Muscle of back (tissue), 11 donors: ENCODE data around the gene TRIM44. TPM values are rescaled to one million over a fixed set of nuclear protein-coding genes. Genes with fewer than 3 reads are reported as not detected.
"Not testable (repeated sequence)": the region's sequence is repeated elsewhere in the genome, so short reads cannot be mapped to it uniquely, and the experiment has no call there.

ENCODE experiments used
- DNase-seq, 3 donors: peaks; one replicate each; pipeline versions ENCODE4 v3.0.0 to v3.0.0-alpha.2; 2013
- polyA plus RNA-seq, 10 donors: library from polyadenylated mRNA; unstranded; fragments of 120-200 nt; gene quantifications; one replicate each; pipeline ENCODE4 v1.2.1, GENCODE V29; 2013; ENCODE audit not compliant: insufficient read length in 10 of 10

The TRIM44 gene
- polyA plus RNA-seq, 10 donors, result 35.9 to 45.9 (median 43.1) TPM

GRCh38 chr11:35750981-35751663 lies 88.5 kb downstream of the TRIM44 start:
- no peak for DNase-seq

DNA sequence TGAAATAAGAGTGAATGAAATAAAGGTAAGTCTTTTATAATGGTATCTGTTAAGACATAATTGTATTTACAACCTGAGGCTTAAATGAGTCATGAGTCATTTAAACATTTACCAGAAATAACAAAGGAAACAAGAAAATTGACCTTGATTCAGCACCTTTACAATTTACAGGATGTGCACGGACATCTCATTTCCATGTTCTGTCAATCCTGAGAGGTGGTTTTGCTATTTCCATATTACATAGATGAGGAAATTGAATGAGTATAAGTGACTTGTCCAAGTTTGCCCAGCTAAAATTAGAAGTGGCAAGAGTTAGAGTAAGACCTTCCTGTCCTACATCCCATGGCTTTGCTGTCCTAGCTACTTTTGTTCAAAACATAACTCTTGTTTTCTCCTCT lies 89.1 kb downstream of the TRIM44 start:
- DNase-seq, result no peak

- no peak for DNase-seq
These were observed 89.5 kb downstream of the TRIM44 start for GRCh38 chr11:35752115-35752514.

- not testable (repeated sequence) for DNase-seq
These were observed 91.0 kb downstream of the TRIM44 start for GRCh38 chr11:35753573-35753972.

DNA sequence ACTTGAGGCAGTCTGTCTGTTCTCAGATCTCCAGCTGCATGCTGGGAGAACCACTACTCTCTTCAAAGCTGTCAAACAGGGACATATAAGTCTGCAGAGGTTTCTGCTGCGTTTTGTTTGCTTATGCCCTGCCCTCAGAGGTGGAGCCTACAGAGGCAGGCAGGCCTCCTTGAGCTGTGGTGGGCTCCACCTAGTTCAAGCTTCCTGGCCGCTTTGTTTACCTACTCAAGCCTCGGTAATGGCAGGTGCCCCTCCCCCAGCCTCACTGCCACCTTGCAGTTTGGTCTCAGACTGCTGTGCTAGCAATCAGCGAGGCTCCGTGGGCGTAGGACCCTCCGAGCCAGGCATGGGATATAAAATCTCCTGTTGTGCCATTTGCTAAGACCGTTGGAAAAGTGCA lies 97.4 kb downstream of the TRIM44 start:
- DNase-seq, result not testable (repeated sequence)

GRCh38 chr11:35761899-35762298 lies 99.3 kb downstream of the TRIM44 start:
- no peak for DNase-seq

DNA sequence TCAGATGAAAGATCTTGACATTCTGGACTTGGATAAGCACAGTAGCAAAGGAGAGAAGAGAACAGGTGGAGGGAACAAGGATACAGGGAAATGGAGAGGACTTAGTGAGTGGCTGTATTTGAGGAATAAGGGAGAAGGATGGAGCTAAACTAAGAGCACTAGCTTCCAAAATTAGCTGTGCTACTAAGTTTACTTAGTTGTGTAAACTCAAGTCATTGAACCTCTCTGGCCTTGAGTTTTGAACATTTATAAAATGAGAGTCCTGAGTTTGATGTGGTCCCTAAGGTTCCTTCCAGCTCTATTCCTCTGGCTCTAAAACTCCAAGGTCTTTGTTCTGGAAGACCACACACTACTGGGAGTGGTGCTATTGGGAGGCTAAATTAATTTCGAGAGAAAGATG lies 100.7 kb downstream of the TRIM44 start:
- DNase-seq, result no peak

GRCh38 chr11:35763765-35764164 lies 101.2 kb downstream of the TRIM44 start:
- no peak for DNase-seq

DNA sequence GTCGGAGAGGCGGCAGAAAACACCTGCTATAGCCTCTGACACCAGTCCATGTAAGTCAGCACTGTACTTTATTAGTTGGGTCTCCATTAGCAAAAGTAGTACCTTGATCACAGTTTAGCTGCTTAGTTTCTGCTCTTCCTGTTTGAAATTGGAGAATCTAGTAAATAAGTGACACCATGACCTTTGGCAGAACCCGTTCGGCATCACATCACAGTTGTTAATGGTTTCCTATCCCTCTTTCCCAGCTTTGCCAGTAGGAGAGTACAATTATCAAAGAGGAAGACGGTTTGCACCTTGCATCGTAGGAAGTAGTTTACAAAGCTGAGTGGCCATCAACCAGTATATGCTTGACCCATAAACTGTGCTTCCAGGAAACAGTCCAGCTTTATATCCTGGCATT lies 101.8 kb downstream of the TRIM44 start:
- no peak for DNase-seq

DNA sequence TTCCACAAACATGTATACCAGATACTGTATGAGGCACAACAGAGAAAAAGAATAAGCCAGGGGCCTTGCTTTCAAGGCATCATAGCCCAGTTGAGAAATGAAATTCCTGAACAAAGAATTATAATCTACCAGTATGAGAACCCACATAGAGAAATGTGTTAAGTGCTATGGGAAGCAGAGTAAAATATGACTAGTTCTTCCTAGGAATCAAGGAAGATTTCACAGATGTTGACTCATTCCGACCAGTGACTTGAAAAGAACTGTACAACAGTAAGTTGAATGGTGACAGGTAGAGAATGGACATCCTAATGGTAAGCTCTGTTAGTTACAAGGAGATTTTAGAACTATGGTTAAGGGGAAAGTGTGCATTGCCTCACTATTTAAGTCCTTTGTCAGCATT lies 102.6 kb downstream of the TRIM44 start:
- no peak for DNase-seq

GRCh38 chr11:35766651-35767050 lies 104.1 kb downstream of the TRIM44 start:
- DNase-seq, result no peak

DNA sequence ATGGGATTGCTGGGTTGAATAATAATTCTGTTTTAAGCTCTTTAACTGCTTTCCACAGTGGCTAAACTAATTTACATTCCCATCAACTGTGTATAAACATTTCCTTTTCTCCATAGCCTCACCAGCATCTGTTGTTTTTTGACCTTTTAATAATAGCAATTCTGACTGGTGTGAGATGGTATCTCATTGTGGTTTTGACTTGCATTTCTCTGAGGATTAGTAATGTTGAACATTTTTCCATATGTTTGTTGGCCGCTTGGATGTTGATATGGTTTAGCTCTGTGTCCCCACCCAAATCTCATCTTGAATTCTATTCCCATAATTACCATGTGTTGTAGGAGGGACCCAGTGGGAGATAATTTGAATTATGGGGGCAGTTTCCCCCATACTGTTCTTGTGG lies 107.8 kb downstream of the TRIM44 start:
- DNase-seq, result peak in 1 of 3 donors; percentile 21

- DNase-seq, result no peak
These were observed 109.1 kb downstream of the TRIM44 start for GRCh38 chr11:35771722-35772121.

- not testable (repeated sequence) for DNase-seq
These were observed 114.7 kb downstream of the TRIM44 start for GRCh38 chr11:35777241-35777640.

GRCh38 chr11:35778943-35779342 lies 116.4 kb downstream of the TRIM44 start:
- not testable (repeated sequence) for DNase-seq

GRCh38 chr11:35779409-35779808 lies 116.8 kb downstream of the TRIM44 start:
- DNase-seq, result no peak

- peak in 2 of 3 donors; percentile 29 to 33 for DNase-seq
These were observed 118.6 kb downstream of the TRIM44 start for GRCh38 chr11:35780951-35781860.

DNA sequence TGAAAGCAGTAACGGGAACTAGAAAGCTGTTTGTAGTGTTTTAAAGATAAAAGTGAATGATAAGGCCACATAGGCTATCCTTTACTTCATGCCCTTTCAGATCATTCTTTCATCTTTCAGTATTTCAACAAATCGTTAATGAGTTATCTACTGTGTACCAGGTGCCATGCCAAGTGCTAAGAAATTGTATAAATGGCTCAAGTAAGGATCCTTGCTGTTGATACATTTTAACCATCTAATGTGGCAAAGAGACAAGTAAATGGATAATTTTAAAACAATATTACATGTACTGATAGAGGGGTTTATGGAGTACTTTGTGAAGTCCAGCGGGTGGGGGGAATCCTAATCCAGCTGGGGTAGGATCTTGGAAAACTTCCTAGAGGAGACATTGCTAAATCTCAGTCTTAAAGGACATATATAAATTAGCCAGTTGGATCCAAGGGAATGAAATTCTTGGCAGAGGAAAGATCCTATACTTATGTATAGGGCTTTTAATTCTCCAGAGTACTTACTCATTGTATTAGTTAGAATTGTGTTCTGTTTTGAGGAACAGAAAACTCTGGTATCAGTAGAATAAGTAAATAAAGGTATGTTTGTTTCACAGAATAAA lies 119.4 kb downstream of the TRIM44 start:
- peak in 1 of 3 donors; percentile 37 for DNase-seq

GRCh38 chr11:35783809-35784208 lies 121.2 kb downstream of the TRIM44 start:
- DNase-seq, result no peak

DNA sequence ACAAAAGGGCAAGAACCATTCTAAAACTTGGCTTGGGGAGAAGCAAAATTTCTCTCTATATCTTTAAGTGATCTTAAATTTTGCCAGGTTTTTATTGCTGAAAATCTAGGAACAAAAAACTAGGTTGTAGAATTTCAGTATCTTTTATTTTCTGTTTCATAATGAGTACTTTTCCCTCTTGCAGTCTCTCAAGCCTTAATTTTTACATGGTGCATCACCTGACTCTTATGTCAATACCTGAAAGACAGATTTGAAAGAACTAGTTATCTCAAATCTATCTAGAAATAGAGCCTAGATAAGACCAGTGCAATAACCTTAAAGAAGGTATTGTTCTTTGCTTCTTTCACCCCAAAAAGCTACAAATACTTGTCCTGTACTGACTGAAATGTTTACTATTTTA lies 122.1 kb downstream of the TRIM44 start:
- DNase-seq, result no peak

DNA sequence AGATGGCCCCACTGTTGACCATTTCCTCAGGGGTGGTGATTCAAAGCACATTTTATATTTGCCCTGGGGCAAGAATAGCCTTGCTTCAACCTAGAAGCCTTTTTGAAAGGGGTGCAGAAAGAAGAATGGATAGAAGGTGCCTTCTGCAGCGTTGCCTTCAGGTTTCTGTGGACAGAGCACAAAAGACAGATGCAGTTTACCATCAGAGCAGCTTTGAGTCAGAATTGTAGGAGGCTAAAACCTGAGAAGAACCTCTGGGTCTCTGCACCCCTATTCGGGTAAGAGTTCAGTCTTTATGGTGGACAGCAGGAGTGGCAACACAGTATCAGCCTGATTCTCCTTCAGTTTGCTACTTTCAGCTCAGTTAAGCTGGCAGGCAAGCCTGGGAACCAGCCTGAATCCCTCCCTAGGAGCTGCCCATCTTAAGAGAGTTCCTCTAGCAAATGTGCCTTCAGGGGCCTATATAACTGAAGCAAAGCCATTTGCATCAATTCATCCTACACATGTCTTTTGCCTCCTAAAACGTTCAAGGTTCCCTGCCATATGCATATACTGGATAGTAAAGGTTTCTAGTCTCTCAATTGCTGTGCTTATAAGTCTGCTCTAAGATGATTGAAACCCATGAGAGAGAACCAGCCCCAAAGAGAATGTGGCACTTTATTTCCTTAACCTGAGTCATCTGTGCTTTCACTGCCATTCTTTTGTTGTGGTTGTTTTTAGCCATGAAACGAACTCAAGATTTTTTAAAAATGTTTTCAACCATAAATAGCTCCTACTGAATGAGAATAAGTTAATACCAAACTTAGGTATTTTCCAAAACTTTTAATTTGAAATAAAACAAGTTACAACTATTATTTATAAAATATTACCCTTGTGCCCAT lies 123.0 kb downstream of the TRIM44 start:
- no peak for DNase-seq

- no peak for DNase-seq
These were observed 123.6 kb downstream of the TRIM44 start for GRCh38 chr11:35786188-35786587.
